Effector memory CD4-positive, alpha-beta T cell (primary cell): ENCODE data around the gene ANAPC7.
"Not testable (repeated sequence)": the region's sequence is repeated elsewhere in the genome, so short reads cannot be mapped to it uniquely, and the experiment has no call there.

Source experiments
- DNase-seq, 3 donors: peaks; one replicate each; pipeline ENCODE4 v3.0.0-alpha.2; 2020
- H3K27ac ChIP-seq: 2 replicates; pipeline ENCODE4 v1.7.0; 2013; ENCODE audit warnings: mild to moderate bottlenecking, low read length, moderate library complexity; ENCODE audit not compliant: insufficient read depth, poor library complexity, severe bottlenecking
- H3K27me3 ChIP-seq: replicated peaks from 2 replicates; pipeline ENCODE4 v1.7.0; 2013; ENCODE audit warnings: mild to moderate bottlenecking, low read length; ENCODE audit not compliant: insufficient read depth, control insufficient read depth, poor library complexity, severe bottlenecking
- H3K36me3 ChIP-seq: 2 replicates; pipeline ENCODE4 v1.7.0; 2013; ENCODE audit warnings: mild to moderate bottlenecking, low read length, moderate library complexity; ENCODE audit not compliant: control insufficient read depth, insufficient read depth
- H3K4me1 ChIP-seq: 2 replicates; pipeline ENCODE4 v1.7.0; 2013; ENCODE audit warnings: low read length, mild to moderate bottlenecking; ENCODE audit not compliant: control insufficient read depth, insufficient read depth, poor library complexity, severe bottlenecking
- H3K4me3 ChIP-seq: 2 replicates; pipeline ENCODE4 v1.7.0; 2013; ENCODE audit warnings: low read length, low read depth, mild to moderate bottlenecking; ENCODE audit not compliant: insufficient read depth, poor library complexity, severe bottlenecking
- H3K9me3 ChIP-seq: 2 replicates; pipeline ENCODE4 v1.7.0; 2013; ENCODE audit warnings: mild to moderate bottlenecking, low read length, moderate library complexity; ENCODE audit not compliant: control insufficient read depth

Gene ANAPC7

GRCh38 chr12:110340706-110341105, 62.8 kb downstream of the ANAPC7 start:
- no peaks in the 10 kb centered on the region for H3K4me1 ChIP-seq
- DNase-seq = no peak
- H3K9me3 ChIP-seq = no peaks in the 10 kb centered on the region
- H3K27ac ChIP-seq = no peak overlapping the region
- H3K4me3 ChIP-seq = no peak overlapping the region
- peaks cover 99% of the 10 kb centered on the region for H3K36me3 ChIP-seq
- no peaks in the 10 kb centered on the region for H3K27me3 ChIP-seq

GRCh38 chr12:110340261-110340660, 63.2 kb downstream of the ANAPC7 start:
- not testable (repeated sequence) for H3K4me3 ChIP-seq, H3K4me1 ChIP-seq, H3K9me3 ChIP-seq, H3K27ac ChIP-seq, DNase-seq, H3K27me3 ChIP-seq
- H3K36me3 ChIP-seq = peaks cover 99% of the 10 kb centered on the region

- DNase-seq = no peak
- H3K27me3 ChIP-seq = no peaks in the 10 kb centered on the region
- H3K4me1 ChIP-seq = no peaks in the 10 kb centered on the region
- H3K4me3 ChIP-seq = no peak overlapping the region
- H3K9me3 ChIP-seq = no peaks in the 10 kb centered on the region
- no peak overlapping the region for H3K27ac ChIP-seq
- peaks cover 99% of the 10 kb centered on the region for H3K36me3 ChIP-seq
Observed at GRCh38 chr12:110339184-110339952, 64.1 kb downstream of the ANAPC7 start.

- H3K4me1 ChIP-seq = no peaks in the 10 kb centered on the region
- DNase-seq = no peak
- H3K27me3 ChIP-seq = no peaks in the 10 kb centered on the region
- H3K9me3 ChIP-seq = no peaks in the 10 kb centered on the region
- H3K36me3 ChIP-seq = peaks cover 99% of the 10 kb centered on the region
- H3K4me3 ChIP-seq = no peak overlapping the region
- H3K27ac ChIP-seq = no peak overlapping the region
Observed at GRCh38 chr12:110338754-110339153, 64.8 kb downstream of the ANAPC7 start.

GRCh38 chr12:110337912-110338710, 65.4 kb downstream of the ANAPC7 start:
- no peak for DNase-seq
- Histone ChIP-seq H3K4me3 (no peak overlapping the region), H3K4me1 (no peaks in the 10 kb centered on the region), H3K36me3 (peaks cover 97% of the 10 kb centered on the region), H3K27ac (no peak overlapping the region), H3K9me3 (no peaks in the 10 kb centered on the region), H3K27me3 (no peaks in the 10 kb centered on the region)

- no peak for DNase-seq
- no peaks in the 10 kb centered on the region for H3K9me3 ChIP-seq
- no peak overlapping the region for H3K4me3 ChIP-seq
- no peaks in the 10 kb centered on the region for H3K4me1 ChIP-seq
- peaks cover 85% of the 10 kb centered on the region for H3K36me3 ChIP-seq
- H3K27me3 ChIP-seq = no peaks in the 10 kb centered on the region
- H3K27ac ChIP-seq = no peak overlapping the region
Observed at GRCh38 chr12:110335481-110336045, 67.9 kb downstream of the ANAPC7 start.

GRCh38 chr12:110333201-110333600, 70.3 kb downstream of the ANAPC7 start:
- Histone ChIP-seq H3K4me3 (no peak overlapping the region), H3K9me3 (no peaks in the 10 kb centered on the region), H3K36me3 (peaks cover 82% of the 10 kb centered on the region), H3K27me3 (no peaks in the 10 kb centered on the region), H3K4me1 (no peaks in the 10 kb centered on the region), H3K27ac (no peak overlapping the region)
- DNase-seq = no peak

- H3K27ac ChIP-seq = no peak overlapping the region
- H3K9me3 ChIP-seq = no peaks in the 10 kb centered on the region
- H3K4me1 ChIP-seq = no peaks in the 10 kb centered on the region
- peaks cover 80% of the 10 kb centered on the region for H3K36me3 ChIP-seq
- H3K27me3 ChIP-seq = no peaks in the 10 kb centered on the region
- DNase-seq = no peak
- no peak overlapping the region for H3K4me3 ChIP-seq
Observed at GRCh38 chr12:110330544-110330943, 73.0 kb downstream of the ANAPC7 start.

- DNase-seq = no peak
- H3K4me3 ChIP-seq = no peak overlapping the region
- H3K27me3 ChIP-seq = no peaks in the 10 kb centered on the region
- H3K27ac ChIP-seq = no peak overlapping the region
- H3K36me3 ChIP-seq = peaks cover 80% of the 10 kb centered on the region
- no peaks in the 10 kb centered on the region for H3K9me3 ChIP-seq
- no peaks in the 10 kb centered on the region for H3K4me1 ChIP-seq
Observed at GRCh38 chr12:110330124-110330523, 73.4 kb downstream of the ANAPC7 start.

GRCh38 chr12:110329710-110330109, 73.8 kb downstream of the ANAPC7 start:
- Histone ChIP-seq H3K27me3 (no peaks in the 10 kb centered on the region), H3K4me3 (no peak overlapping the region), H3K36me3 (peaks cover 78% of the 10 kb centered on the region), H3K9me3 (no peaks in the 10 kb centered on the region), H3K27ac (no peak overlapping the region), H3K4me1 (no peaks in the 10 kb centered on the region)
- DNase-seq = no peak
